ENCODE data around the gene TSNAX. TPM values are rescaled to one million over a fixed set of nuclear protein-coding genes. Genes with fewer than 3 reads are reported as not detected.
A peak's percentile ranks its signal among the peaks of the same experiment; 100 is the strongest.

The TSNAX gene
- total RNA-seq, 1 experiment from 2014 or later: 47.1 TPM

- intact Hi-C loops (cut with micrococcal nuclease): no loop called here
- DNase-seq (ENCODE audit: low read depth, low spot score) (no peak), ATAC-seq (no peak)
- ChIA-PET CTCF (no interaction called here), RAD21 (ENCODE audit: low non-redundant PET in 1 of 2, low total read pairs in 2 of 2, uncharacterized antibody in 2 of 2, unreplicated experiment in 2 of 2) (no interaction called here), POLR2A (no interaction called here)
- Histone ChIP-seq H3K79me2 (ENCODE audit: insufficient read depth, low read length) (no peaks in the 10 kb centered on the region), H3K4me2 (ENCODE audit: low read length) (no peak overlapping the region), H3K9me3 (ENCODE audit: control insufficient read depth in 1 of 2, insufficient read depth in 1 of 2, low read depth in 1 of 2, low read length in 2 of 2) (no peaks in the 10 kb centered on the region), H4K20me1 (ENCODE audit: insufficient read depth) (no peaks in the 10 kb centered on the region), H3K27me3 (ENCODE audit: insufficient read depth, low read length) (no peaks in the 10 kb centered on the region), H2AFZ (ENCODE audit: low read depth, low read length, poor library complexity, severe bottlenecking) (no peak overlapping the region), H3K9ac (ENCODE audit: low read length) (no peak overlapping the region), H3K36me3 (ENCODE audit: control insufficient read depth in 1 of 2, insufficient read depth in 2 of 2, low read length in 2 of 2) (no peaks in the 10 kb centered on the region), H3K4me3 (replicated peaks in 1 of 2; ENCODE audit: low read depth in 1 of 2, low read length in 2 of 2) (no peak overlapping the region), H3K4me1 (ENCODE audit: control insufficient read depth in 1 of 2, insufficient read depth in 2 of 2, low read length in 2 of 2) (no peaks in the 10 kb centered on the region), H3K27ac (ENCODE audit: low read depth, low read length) (no peak overlapping the region), H3K9me2 (ENCODE audit: insufficient read depth) (no peaks in the 10 kb centered on the region)
- no TSS peak for BruUV-seq (replicated peaks)
- no peak for TF ChIP-seq POLR2AphosphoS5 (IDR thresholded peaks at IDR 0.05; ENCODE audit: low read depth, low read length)
- no peak for TF ChIP-seq CBX3 (IDR thresholded peaks at IDR 0.05; ENCODE audit: low read depth)
- no peak for TF ChIP-seq ELF1 (IDR thresholded peaks at IDR 0.05; ENCODE audit: borderline replicate concordance, low read depth)
- TF ChIP-seq SP1 (IDR thresholded peaks at IDR 0.05; ENCODE audit: low read depth): no peak
These were observed 54.9 kb downstream of the TSNAX start for GRCh38 chr1:231583376-231583775.

- RAD21 ChIA-PET (ENCODE audit: low non-redundant PET in 1 of 2, low total read pairs in 2 of 2, uncharacterized antibody in 2 of 2, unreplicated experiment in 2 of 2): interaction anchor here in 1 of 2 experiments (0.7 kb wide), 1 partner anchor 246 kb away, joined by 3 read pairs; the partner anchor contains the start of genes EXOC8 and SPRTN
- Histone ChIP-seq H3K4me2 (ENCODE audit: low read length) (no peak overlapping the region), H3K79me2 (ENCODE audit: insufficient read depth, low read length) (no peaks in the 10 kb centered on the region), H3K27ac (ENCODE audit: low read depth, low read length) (no peak overlapping the region), H3K9ac (ENCODE audit: low read length) (no peak overlapping the region), H3K27me3 (ENCODE audit: insufficient read depth, low read length) (no peaks in the 10 kb centered on the region), H2AFZ (ENCODE audit: low read depth, low read length, poor library complexity, severe bottlenecking) (no peak overlapping the region), H3K9me2 (ENCODE audit: insufficient read depth) (no peaks in the 10 kb centered on the region), H3K9me3 (ENCODE audit: control insufficient read depth in 1 of 2, insufficient read depth in 1 of 2, low read depth in 1 of 2, low read length in 2 of 2) (no peaks in the 10 kb centered on the region), H3K4me1 (ENCODE audit: control insufficient read depth in 1 of 2, insufficient read depth in 2 of 2, low read length in 2 of 2) (no peaks in the 10 kb centered on the region), H4K20me1 (ENCODE audit: insufficient read depth) (no peaks in the 10 kb centered on the region), H3K4me3 (replicated peaks in 1 of 2; ENCODE audit: low read depth in 1 of 2, low read length in 2 of 2) (no peak overlapping the region), H3K36me3 (ENCODE audit: control insufficient read depth in 1 of 2, insufficient read depth in 2 of 2, low read length in 2 of 2) (no peaks in the 10 kb centered on the region)
- no TSS peak for BruUV-seq (replicated peaks)
- POLR2A ChIA-PET: interaction anchor here (1.3 kb wide), 1 partner anchor 246 kb away, joined by 3 read pairs; the partner anchor contains the start of genes EXOC8 and SPRTN
- CTCF ChIA-PET: interaction anchor here (0.6 to 1.4 kb wide), 3 partner anchors 9 to 227 kb away, joined by 3 to 7 read pairs (median 3); no protein-coding TSS in a partner anchor
- intact Hi-C loops (cut with micrococcal nuclease): no loop called here
- DNase-seq (ENCODE audit: low read depth, low spot score) (peak; percentile 33), ATAC-seq (peak; percentile 70)
- TF ChIP-seq RAD21 (IDR thresholded peaks at IDR 0.05; ENCODE audit: low read depth) (peak; percentile 68), CTCF (IDR thresholded peaks at IDR 0.05 in 2 of 3, conservative IDR thresholded peaks at IDR 0.05 in 1 of 3; ENCODE audit: borderline replicate concordance in 1 of 3, insufficient read depth in 1 of 3, low read depth in 2 of 3, low read length in 2 of 3) (peak in 2 of 3 experiments; percentile 24 to 45; a peak in 3 of 6 replicates), REST (IDR thresholded peaks at IDR 0.05; ENCODE audit: low read depth) (no peak), ATF3 (IDR thresholded peaks at IDR 0.05) (no peak), TCF7L2 (IDR thresholded peaks at IDR 0.05; ENCODE audit: borderline replicate concordance, extremely low read depth, insufficient read depth, insufficient read length) (no peak), FOSL1 (IDR thresholded peaks at IDR 0.05; ENCODE audit: low read depth) (no peak), ZBTB33 (IDR thresholded peaks at IDR 0.05; ENCODE audit: extremely low read depth, insufficient replicate concordance, low read length) (no peak)
These were observed 55.6 kb downstream of the TSNAX start for GRCh38 chr1:231584117-231584516.
